WTC11 (cell line): ENCODE results near the gene RGS18. TPM values are rescaled to one million over a fixed set of nuclear protein-coding genes. Genes with fewer than 3 reads are reported as not detected.

Experiments
- ATAC-seq: fragments of 200-7000 bp; cut with Tn5 transposase; 2 replicates; pipeline ENCODE4 v1.10.0; 2021; ENCODE audit warnings: mild to moderate bottlenecking, moderate library complexity
- CTCF ChIA-PET: fragments of 300-600 bp; sonication (Branson Sonifier 250); formaldehyde crosslinking; loops from one replicate; lab custom pipeline; 2021; ENCODE audit warnings: antibody characterized with exemption; lab: Charles Lee
- POLR2A ChIA-PET: fragments of 350-600 bp; sonication (Branson Sonifier 250); formaldehyde crosslinking; loops from one replicate; lab custom pipeline; 2021; ENCODE audit warnings: antibody characterized with exemption; lab: Charles Lee
- DNase-seq: peaks from one replicate; pipeline ENCODE4 v3.0.0; 2021; ENCODE audit warnings: low spot score
- H3K27ac Mint-ChIP-seq: 2 replicates; pipeline ENCODE4 v1.8.0; 2021; ENCODE audit warnings: mixed read lengths
- H3K27me3 Mint-ChIP-seq: 2 replicates; pipeline ENCODE4 v1.8.0; 2021; ENCODE audit warnings: low read depth, mild to moderate bottlenecking, moderate library complexity, mixed read lengths
- H3K36me3 Mint-ChIP-seq: 2 replicates; pipeline ENCODE4 v1.8.0; 2021; ENCODE audit warnings: mixed read lengths
- H3K4me1 Mint-ChIP-seq: 2 replicates; pipeline ENCODE4 v1.8.0; 2022; ENCODE audit warnings: mixed read lengths
- H3K4me3 Mint-ChIP-seq: 2 replicates; pipeline ENCODE4 v1.8.0; 2021; ENCODE audit warnings: mild to moderate bottlenecking, moderate library complexity, mixed read lengths
- H3K9me3 Mint-ChIP-seq: 2 replicates; pipeline ENCODE4 v1.8.0; 2021; ENCODE audit warnings: mixed read lengths
- E2F1 ChIP-seq: sonication (generic); formaldehyde crosslinking; IDR thresholded peaks from 2 replicates; pipeline ENCODE4 v1.8.0; 2022; ENCODE audit warnings: mild to moderate bottlenecking, missing genetic modification reagents
- E2F5 ChIP-seq: sonication (generic); formaldehyde crosslinking; IDR thresholded peaks from 2 replicates; pipeline ENCODE4 v1.8.1; 2022; ENCODE audit warnings: mild to moderate bottlenecking, moderate library complexity, missing genetic modification reagents
- FOXP4 ChIP-seq: sonication (generic); formaldehyde crosslinking; IDR thresholded peaks from 2 replicates; pipeline ENCODE4 v1.8.0; 2022; ENCODE audit warnings: mild to moderate bottlenecking, missing genetic modification reagents
- GABPB1 ChIP-seq: sonication (generic); formaldehyde crosslinking; IDR thresholded peaks from 2 replicates; pipeline ENCODE4 v1.8.1; 2023; ENCODE audit warnings: mild to moderate bottlenecking, missing genetic modification reagents
- IRF1 ChIP-seq: sonication (generic); formaldehyde crosslinking; IDR thresholded peaks from 2 replicates; pipeline ENCODE4 v1.8.0; 2023; ENCODE audit warnings: missing genetic modification reagents
- IRF2 ChIP-seq: sonication (generic); formaldehyde crosslinking; IDR thresholded peaks from 2 replicates; pipeline ENCODE4 v1.8.0; 2022; ENCODE audit warnings: low read depth, missing genetic modification reagents, borderline replicate concordance
- JAZF1 ChIP-seq: fragments of 250-450 bp; sonication (Bioruptor Pico); IDR thresholded peaks from 2 replicates; pipeline ENCODE4 v1.9.0; 2021; ENCODE audit warnings: moderate library complexity, mild to moderate bottlenecking, inconsistent platforms
- NFATC4 ChIP-seq: fragments of 250-450 bp; sonication (Bioruptor Pico); IDR thresholded peaks from 2 replicates; pipeline ENCODE4 v1.9.0; 2021; ENCODE audit warnings: mild to moderate bottlenecking
- RELA ChIP-seq: sonication (generic); formaldehyde crosslinking; IDR thresholded peaks from 2 replicates; pipeline ENCODE4 v1.8.1; 2022; ENCODE audit warnings: missing genetic modification reagents, mild to moderate bottlenecking, borderline replicate concordance
- USF1 ChIP-seq: sonication (generic); formaldehyde crosslinking; IDR thresholded peaks from 2 replicates; pipeline ENCODE4 v1.8.0; 2022; ENCODE audit warnings: mild to moderate bottlenecking, missing genetic modification reagents
- ZBTB21 ChIP-seq: sonication (generic); formaldehyde crosslinking; IDR thresholded peaks from 2 replicates; pipeline ENCODE4 v1.8.1; 2023; ENCODE audit warnings: mild to moderate bottlenecking, missing genetic modification reagents, borderline replicate concordance
- ZNF138 ChIP-seq: sonication (generic); formaldehyde crosslinking; conservative IDR thresholded peaks from 2 replicates; pipeline ENCODE4 v1.8.1; 2022; ENCODE audit warnings: mild to moderate bottlenecking, moderate library complexity, missing genetic modification reagents
- ZNF232 ChIP-seq: sonication (generic); formaldehyde crosslinking; IDR thresholded peaks from 2 replicates; pipeline ENCODE4 v1.8.0; 2022; ENCODE audit warnings: mild to moderate bottlenecking, missing genetic modification reagents
- ZNF317 ChIP-seq: sonication (generic); formaldehyde crosslinking; IDR thresholded peaks from 2 replicates; pipeline ENCODE4 v1.8.1; 2023; ENCODE audit warnings: low read depth, mild to moderate bottlenecking, moderate library complexity, missing genetic modification reagents, borderline replicate concordance
- ZNF512 ChIP-seq: sonication (generic); formaldehyde crosslinking; IDR thresholded peaks from 2 replicates; pipeline ENCODE4 v1.8.1; 2022; ENCODE audit warnings: missing genetic modification reagents, borderline replicate concordance
- ZNF532 ChIP-seq: fragments of 250-450 bp; sonication (Bioruptor Pico); IDR thresholded peaks from 2 replicates; pipeline ENCODE4 v1.9.0; 2021; ENCODE audit warnings: mild to moderate bottlenecking, borderline replicate concordance
- ZNF671 ChIP-seq: fragments of 250-450 bp; sonication (Bioruptor Pico); IDR thresholded peaks from 2 replicates; pipeline ENCODE4 v1.8.0; 2021; ENCODE audit warnings: mild to moderate bottlenecking
- total RNA-seq: library from RNA; stranded (reverse); gene quantifications from 3 replicates; pipeline ENCODE4 v1.2.3, GENCODE V29; 2021

RGS18 gene
- total RNA-seq, 1 experiment from 2014 or later = not detected

GRCh38 chr1:192171123-192171522, 12.9 kb downstream of the RGS18 start:
- ChIA-PET CTCF (interaction anchor here (1.4 kb wide), 1 partner anchor 10 kb away, joined by 3 read pairs; no protein-coding TSS in a partner anchor), POLR2A (no interaction called here)
- Mint-ChIP-seq H3K9me3 (peaks cover 9% of the 10 kb centered on the region), H3K36me3 (no peaks in the 10 kb centered on the region), H3K27me3 (no peaks in the 10 kb centered on the region), H3K27ac (no peak overlapping the region), H3K4me3 (no peak overlapping the region), H3K4me1 (peaks cover 10% of the 10 kb centered on the region)
- TF ChIP-seq NFATC4 (CRISPR knock-in tag) (no peak), ZNF512 (CRISPR knock-in tag) (no peak), ZNF232 (no peak), FOXP4 (no peak), E2F5 (no peak), ZNF671 (no peak), RELA (CRISPR knock-in tag) (no peak)
- ATAC-seq = no peak
- no peak for DNase-seq

- Mint-ChIP-seq H3K9me3 (no peaks in the 10 kb centered on the region), H3K4me3 (no peak overlapping the region), H3K27me3 (no peaks in the 10 kb centered on the region), H3K4me1 (peaks cover 10% of the 10 kb centered on the region)
- TF ChIP-seq E2F1 (CRISPR knock-in tag) = no peak
- TF ChIP-seq JAZF1 (CRISPR knock-in tag) = no peak
- TF ChIP-seq USF1 (CRISPR knock-in tag) = no peak
- no peak for TF ChIP-seq ZBTB21 (CRISPR knock-in tag)
- TF ChIP-seq, all 79 proteins: peak for 0
- ATAC-seq = no peak
- DNase-seq = no peak
- Mint-ChIP-seq H3K27ac (no peak overlapping the region), H3K36me3 (no peaks in the 10 kb centered on the region)
- ChIA-PET CTCF (no interaction called here), POLR2A (no interaction called here)
Observed at GRCh38 chr1:192175971-192176370, 17.7 kb downstream of the RGS18 start.

GRCh38 chr1:192183788-192184187, 25.5 kb downstream of the RGS18 start:
- no peak overlapping the region for H3K27ac Mint-ChIP-seq
- DNase-seq (no peak), ATAC-seq (no peak)
- H3K4me3 Mint-ChIP-seq = no peak overlapping the region
- H3K36me3 Mint-ChIP-seq = no peaks in the 10 kb centered on the region
- POLR2A ChIA-PET = no interaction called here
- CTCF ChIA-PET = no interaction called here
- no peaks in the 10 kb centered on the region for H3K9me3 Mint-ChIP-seq
- H3K4me1 Mint-ChIP-seq = no peaks in the 10 kb centered on the region
- TF ChIP-seq ZNF317 (CRISPR knock-in tag) = no peak
- H3K27me3 Mint-ChIP-seq = no peaks in the 10 kb centered on the region

GRCh38 chr1:192186197-192186596, 27.9 kb downstream of the RGS18 start:
- POLR2A ChIA-PET = no interaction called here
- Mint-ChIP-seq H3K4me1 (no peaks in the 10 kb centered on the region), H3K4me3 (no peak overlapping the region), H3K36me3 (no peaks in the 10 kb centered on the region), H3K9me3 (no peaks in the 10 kb centered on the region), H3K27ac (no peak overlapping the region), H3K27me3 (no peaks in the 10 kb centered on the region)
- DNase-seq = no peak
- no peak for ATAC-seq
- CTCF ChIA-PET = no interaction called here
- TF ChIP-seq ZNF138 (no peak), IRF2 (CRISPR knock-in tag) (no peak), GABPB1 (CRISPR knock-in tag) (no peak), IRF1 (CRISPR knock-in tag) (no peak), ZNF532 (no peak)
